Neuron (in vitro differentiated cells): Measurements from ENCODE around the gene ARHGAP45.

ENCODE experiments used
- H2AFZ ChIP-seq: one replicate; pipeline ENCODE4 v1.6.1; 2013; ENCODE audit warnings: low read depth, mild to moderate bottlenecking, inconsistent platforms, low read length, moderate library complexity
- H3K27me3 ChIP-seq: one replicate; pipeline ENCODE4 v1.6.1; 2013; ENCODE audit warnings: low read length; ENCODE audit not compliant: insufficient read depth
- H3K36me3 ChIP-seq: one replicate; pipeline ENCODE4 v1.6.1; 2013; ENCODE audit warnings: low read length; ENCODE audit not compliant: insufficient read depth
- H3K4me1 ChIP-seq: one replicate; pipeline ENCODE4 v1.6.1; 2013; ENCODE audit warnings: low read length; ENCODE audit not compliant: insufficient read depth
- H3K4me3 ChIP-seq: 2 replicates; pipeline ENCODE4 v1.5.1; 2013; ENCODE audit warnings: mild to moderate bottlenecking, low read length, moderate library complexity
- H3K9me3 ChIP-seq: one replicate; pipeline ENCODE4 v1.6.1; 2013; ENCODE audit warnings: low read length

Gene ARHGAP45

GRCh38 chr19:1136201-1136600 is 69.2 kb downstream of the ARHGAP45 start:
- Histone ChIP-seq H3K4me3 (no peak overlapping the region), H2AFZ (no peak overlapping the region), H3K4me1 (peaks cover 17% of the 10 kb centered on the region), H3K27me3 (no peaks in the 10 kb centered on the region), H3K36me3 (no peaks in the 10 kb centered on the region), H3K9me3 (peaks cover 1% of the 10 kb centered on the region)
